OCI-LY3 (cell line): Measurements from ENCODE around the gene CXCR2.
"Not testable (repeated sequence)": the region's sequence is repeated elsewhere in the genome, so short reads cannot be mapped to it uniquely, and the experiment has no call there.

Experiments used
- H2AFZ ChIP-seq: fragments of 200-600, 300-600 bp; shearing (Covaris generic); 2 replicates; pipeline ENCODE4 v1.6.0; 2014; ENCODE audit warnings: antibody characterized with exemption, low read depth, low read length
- H3K27ac ChIP-seq: fragments of 200-600, 300-600 bp; sonication (generic); 2 replicates; pipeline ENCODE4 v1.5.1; 2014; ENCODE audit warnings: mild to moderate bottlenecking, low read length, moderate library complexity, mixed read lengths
- H3K27me3 ChIP-seq: fragments of 200-600, 300-600 bp; sonication (generic); 2 replicates; pipeline ENCODE4 v1.6.1; 2014; ENCODE audit warnings: low read depth, low read length, mixed read lengths
- H3K36me3 ChIP-seq: fragments of 200-600, 300-600 bp; sonication (generic); replicated peaks from 2 replicates; pipeline ENCODE3; 2014; ENCODE audit warnings: low read depth, low read length, mixed read lengths
- H3K4me1 ChIP-seq: fragments of 300-600, 200-600 bp; sonication (generic); 2 replicates; pipeline ENCODE4 v1.6.1; 2014; ENCODE audit warnings: low read length, mixed read lengths
- H3K4me2 ChIP-seq: fragments of 200-600, 300-600 bp; sonication (generic); 2 replicates; pipeline ENCODE4 v1.6.1; 2014; ENCODE audit warnings: low read length, mixed read lengths
- H3K4me3 ChIP-seq: fragments of 300-600, 200-600 bp; sonication (generic); 2 replicates; pipeline ENCODE4 v1.5.1; 2014; ENCODE audit warnings: antibody characterized with exemption, mild to moderate bottlenecking, low read length, moderate library complexity
- H3K79me2 ChIP-seq: fragments of 300-600, 200-600 bp; shearing (Covaris generic); 2 replicates; pipeline ENCODE4 v1.6.1; 2014; ENCODE audit warnings: mild to moderate bottlenecking, low read length, mixed read lengths
- H3K9ac ChIP-seq: fragments of 300-600, 200-600 bp; shearing (Covaris generic); 2 replicates; pipeline ENCODE4 v1.6.0; 2014; ENCODE audit warnings: mild to moderate bottlenecking, low read length, moderate library complexity
- H3K9me3 ChIP-seq: fragments of 200-600, 300-600 bp; shearing (Covaris generic); 2 replicates; pipeline ENCODE4 v1.6.1; 2014; ENCODE audit warnings: low read length, mixed read lengths; ENCODE audit not compliant: insufficient read depth
- H4K20me1 ChIP-seq: fragments of 200-600, 300-600 bp; sonication (generic); 2 replicates; pipeline ENCODE4 v1.6.1; 2016; ENCODE audit warnings: low read length, mixed read lengths; ENCODE audit not compliant: insufficient read depth
- EZH2phosphoT487 ChIP-seq: fragments of 200-600 bp; shearing (Covaris generic); IDR thresholded peaks from 2 replicates; pipeline ENCODE4 v1.6.1; 2018; ENCODE audit warnings: antibody characterized with exemption, mixed run types, low read depth
- TF ChIP-seq, protein P1 (sequence below): fragments of 200-600, 300-600 bp; sonication (generic); IDR thresholded peaks from 2 replicates; pipeline ENCODE4 v1.5.1; 2014; ENCODE audit warnings: antibody characterized with exemption, low read length, low read depth

The CXCR2 gene

DNA sequence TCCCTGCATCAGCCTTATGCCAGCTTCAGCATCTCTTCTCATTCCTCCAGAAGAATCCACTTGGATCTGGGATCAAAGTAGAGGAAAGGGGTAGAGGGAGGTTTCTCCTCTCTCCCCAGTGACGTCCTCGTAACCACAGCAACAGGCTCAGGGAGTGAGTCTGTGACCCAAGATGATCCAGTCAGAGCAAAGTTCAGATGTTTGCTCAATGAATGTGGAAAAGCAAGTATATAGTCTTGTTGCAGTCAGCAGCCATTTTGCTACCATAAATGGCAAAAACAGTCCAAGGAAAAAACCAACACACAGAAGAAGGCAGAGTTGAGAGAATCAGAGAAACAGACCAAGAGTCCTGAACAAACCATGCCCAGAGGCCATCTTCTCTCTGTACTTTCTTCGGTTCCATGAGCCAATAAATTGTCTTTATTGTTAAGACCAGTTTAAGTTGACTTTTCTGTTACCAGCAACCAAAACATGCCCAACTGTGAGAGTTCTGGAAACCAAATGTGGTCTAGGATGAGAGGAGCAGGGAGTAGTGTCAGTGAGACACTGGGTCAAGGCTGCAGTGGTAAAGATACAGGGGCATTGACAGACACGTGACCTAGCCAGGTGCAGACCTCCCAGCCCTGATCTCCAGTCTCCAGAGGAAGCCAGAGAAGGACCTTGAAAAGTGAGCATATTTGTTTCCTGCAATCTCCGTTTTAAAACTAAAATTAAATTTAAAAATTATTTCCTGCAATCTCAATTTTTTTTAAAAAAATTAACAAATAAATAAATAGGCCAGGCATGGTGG is 44.1 kb downstream of the CXCR2 start:
- Histone ChIP-seq H3K9ac (no peak overlapping the region), H4K20me1 (no peaks in the 10 kb centered on the region), H2AFZ (no peak overlapping the region), H3K4me1 (peaks cover 3% of the 10 kb centered on the region), H3K79me2 (no peaks in the 10 kb centered on the region), H3K27ac (no peak overlapping the region), H3K9me3 (no peaks in the 10 kb centered on the region), H3K36me3 (no peaks in the 10 kb centered on the region), H3K4me2 (no peak overlapping the region), H3K4me3 (no peak overlapping the region), H3K27me3 (0 out of 2 replicates have a peak, but pooled peaks cover 8% of the 10 kb centered on the region)
- TF ChIP-seq EZH2phosphoT487 = no peak
- TF ChIP-seq, protein P1, sequence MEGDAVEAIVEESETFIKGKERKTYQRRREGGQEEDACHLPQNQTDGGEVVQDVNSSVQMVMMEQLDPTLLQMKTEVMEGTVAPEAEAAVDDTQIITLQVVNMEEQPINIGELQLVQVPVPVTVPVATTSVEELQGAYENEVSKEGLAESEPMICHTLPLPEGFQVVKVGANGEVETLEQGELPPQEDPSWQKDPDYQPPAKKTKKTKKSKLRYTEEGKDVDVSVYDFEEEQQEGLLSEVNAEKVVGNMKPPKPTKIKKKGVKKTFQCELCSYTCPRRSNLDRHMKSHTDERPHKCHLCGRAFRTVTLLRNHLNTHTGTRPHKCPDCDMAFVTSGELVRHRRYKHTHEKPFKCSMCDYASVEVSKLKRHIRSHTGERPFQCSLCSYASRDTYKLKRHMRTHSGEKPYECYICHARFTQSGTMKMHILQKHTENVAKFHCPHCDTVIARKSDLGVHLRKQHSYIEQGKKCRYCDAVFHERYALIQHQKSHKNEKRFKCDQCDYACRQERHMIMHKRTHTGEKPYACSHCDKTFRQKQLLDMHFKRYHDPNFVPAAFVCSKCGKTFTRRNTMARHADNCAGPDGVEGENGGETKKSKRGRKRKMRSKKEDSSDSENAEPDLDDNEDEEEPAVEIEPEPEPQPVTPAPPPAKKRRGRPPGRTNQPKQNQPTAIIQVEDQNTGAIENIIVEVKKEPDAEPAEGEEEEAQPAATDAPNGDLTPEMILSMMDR = no peak

DNA sequence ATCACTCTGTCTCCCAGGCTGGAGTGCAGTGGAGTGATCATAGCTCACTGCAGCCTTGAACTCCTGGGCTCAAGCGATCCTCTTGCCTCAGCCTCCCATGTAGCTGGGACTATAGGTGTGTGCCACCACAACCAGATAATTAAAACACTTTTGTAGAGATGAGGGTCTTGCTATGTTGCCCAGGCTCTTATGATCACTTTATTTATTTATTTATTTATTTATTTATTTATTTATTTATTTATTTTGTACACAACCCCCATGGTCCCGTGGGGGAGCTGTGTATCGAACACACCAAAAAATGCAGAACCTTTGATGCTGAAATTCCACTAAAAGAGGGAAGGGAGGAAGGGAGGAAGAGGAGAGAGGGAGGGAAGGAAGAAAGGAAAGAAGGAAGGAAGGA is 45.9 kb downstream of the CXCR2 start:
- not testable (repeated sequence) for H3K9ac ChIP-seq, H3K36me3 ChIP-seq, H3K27ac ChIP-seq, H3K79me2 ChIP-seq, H4K20me1 ChIP-seq, H3K4me2 ChIP-seq, H3K9me3 ChIP-seq, H2AFZ ChIP-seq, H3K27me3 ChIP-seq, H3K4me3 ChIP-seq, H3K4me1 ChIP-seq

DNA sequence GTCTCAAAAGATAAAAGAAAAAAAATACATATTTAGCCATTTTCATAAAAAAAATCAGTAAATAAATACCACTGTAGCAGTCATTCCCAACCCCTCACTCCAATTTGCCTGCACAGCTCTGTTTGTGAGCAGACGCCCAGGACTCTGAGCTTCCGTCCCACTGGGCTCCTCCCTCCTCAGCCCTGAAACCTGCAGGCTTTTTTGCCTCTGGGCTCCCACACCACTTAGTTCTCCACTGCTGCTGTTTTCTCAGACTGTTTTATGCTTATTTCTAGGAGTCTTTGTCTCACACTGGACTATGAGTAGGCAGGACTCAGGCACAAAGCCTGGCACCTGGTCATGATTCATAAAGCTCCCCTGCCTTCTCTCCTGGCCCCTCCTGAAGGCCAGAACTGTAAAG is 47.0 kb downstream of the CXCR2 start:
- no peaks in the 10 kb centered on the region for H4K20me1 ChIP-seq
- TF ChIP-seq, protein P1 = no peak
- TF ChIP-seq EZH2phosphoT487 = no peak
- H3K4me2 ChIP-seq = no peak overlapping the region
- H3K4me3 ChIP-seq = no peak overlapping the region
- H3K9ac ChIP-seq = no peak overlapping the region
- no peaks in the 10 kb centered on the region for H3K27me3 ChIP-seq
- no peaks in the 10 kb centered on the region for H3K36me3 ChIP-seq
- H3K9me3 ChIP-seq = no peaks in the 10 kb centered on the region
- H3K79me2 ChIP-seq = no peaks in the 10 kb centered on the region
- H2AFZ ChIP-seq = no peak overlapping the region
- peaks cover 3% of the 10 kb centered on the region for H3K4me1 ChIP-seq
- no peak overlapping the region for H3K27ac ChIP-seq

DNA sequence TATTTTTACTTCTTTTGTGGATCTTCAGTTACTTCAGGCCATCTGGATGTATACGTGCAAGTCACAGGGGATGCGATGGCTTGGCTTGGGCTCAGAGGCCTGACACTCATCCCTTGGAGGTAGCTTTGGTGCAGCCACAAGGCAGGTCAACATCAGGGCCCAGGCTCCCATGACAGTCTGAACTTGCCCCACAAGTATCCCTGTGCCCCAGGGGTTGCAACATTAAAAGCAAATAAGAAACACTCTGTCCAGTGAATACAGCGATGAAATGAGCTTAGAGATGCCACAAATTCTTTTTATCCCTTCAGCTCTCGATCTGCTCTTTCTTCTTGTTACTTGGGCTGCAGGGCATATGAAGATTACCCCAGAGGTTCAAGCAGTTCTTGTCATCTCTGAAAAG is 54.0 kb downstream of the CXCR2 start:
- Histone ChIP-seq H3K4me3 (no peak overlapping the region), H3K36me3 (no peaks in the 10 kb centered on the region), H3K27me3 (peaks cover 4% of the 10 kb centered on the region), H4K20me1 (no peaks in the 10 kb centered on the region), H3K9ac (no peak overlapping the region), H3K27ac (no peak overlapping the region), H2AFZ (no peak overlapping the region), H3K4me1 (no peaks in the 10 kb centered on the region), H3K4me2 (no peak overlapping the region), H3K9me3 (no peaks in the 10 kb centered on the region), H3K79me2 (no peaks in the 10 kb centered on the region)
- TF ChIP-seq EZH2phosphoT487 = no peak
- TF ChIP-seq, protein P1 = no peak
